ENCODE data around the gene ZDHHC7.

DNA sequence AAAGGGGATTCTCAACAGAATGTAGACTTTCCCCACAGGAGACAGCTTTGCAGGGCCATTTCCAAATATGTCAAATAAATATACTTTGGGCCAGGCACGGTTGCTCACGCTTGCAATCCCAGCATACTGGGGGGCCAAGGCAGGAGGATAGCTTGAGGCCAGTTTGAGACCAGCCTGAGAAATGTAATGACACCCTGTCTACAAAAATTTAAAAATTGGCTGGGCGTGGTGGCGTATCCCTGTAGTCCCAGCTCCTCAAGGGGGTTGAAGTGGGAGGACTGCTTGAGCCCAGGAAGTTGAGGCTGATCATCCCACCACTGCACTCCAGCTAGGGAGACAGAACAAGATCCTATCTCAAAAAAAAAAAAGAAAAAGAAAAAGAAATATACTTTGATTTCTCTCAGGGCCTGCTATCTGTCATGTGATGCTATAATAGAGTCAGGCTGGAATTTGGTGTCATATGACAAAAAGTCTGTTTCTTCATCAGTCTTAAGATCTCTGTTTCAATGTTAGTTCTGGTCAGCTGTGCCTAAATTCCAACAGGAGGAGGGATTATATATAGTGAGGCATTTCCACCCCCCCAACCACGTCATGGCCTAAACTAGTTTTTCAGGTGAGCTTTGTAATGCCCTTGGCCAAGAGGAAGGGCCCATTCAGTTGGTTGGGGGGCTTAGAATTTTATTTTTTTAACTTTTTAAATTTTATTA is 4.3 kb upstream of the ZDHHC7 start:
- no peak for TF ChIP-seq ZC3H10 (CRISPR knock-in tag; IDR thresholded peaks at IDR 0.05)
- TF ChIP-seq ESRRG (CRISPR knock-in tag; IDR thresholded peaks at IDR 0.05), result no peak
- TF ChIP-seq, protein P1, sequence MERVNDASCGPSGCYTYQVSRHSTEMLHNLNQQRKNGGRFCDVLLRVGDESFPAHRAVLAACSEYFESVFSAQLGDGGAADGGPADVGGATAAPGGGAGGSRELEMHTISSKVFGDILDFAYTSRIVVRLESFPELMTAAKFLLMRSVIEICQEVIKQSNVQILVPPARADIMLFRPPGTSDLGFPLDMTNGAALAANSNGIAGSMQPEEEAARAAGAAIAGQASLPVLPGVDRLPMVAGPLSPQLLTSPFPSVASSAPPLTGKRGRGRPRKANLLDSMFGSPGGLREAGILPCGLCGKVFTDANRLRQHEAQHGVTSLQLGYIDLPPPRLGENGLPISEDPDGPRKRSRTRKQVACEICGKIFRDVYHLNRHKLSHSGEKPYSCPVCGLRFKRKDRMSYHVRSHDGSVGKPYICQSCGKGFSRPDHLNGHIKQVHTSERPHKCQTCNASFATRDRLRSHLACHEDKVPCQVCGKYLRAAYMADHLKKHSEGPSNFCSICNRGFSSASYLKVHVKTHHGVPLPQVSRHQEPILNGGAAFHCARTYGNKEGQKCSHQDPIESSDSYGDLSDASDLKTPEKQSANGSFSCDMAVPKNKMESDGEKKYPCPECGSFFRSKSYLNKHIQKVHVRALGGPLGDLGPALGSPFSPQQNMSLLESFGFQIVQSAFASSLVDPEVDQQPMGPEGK (CRISPR knock-in tag; IDR thresholded peaks at IDR 0.05; ENCODE audit: borderline replicate concordance), result no peak
- no peak for TF ChIP-seq ZNF8 (CRISPR knock-in tag; IDR thresholded peaks at IDR 0.05)
- no peak for TF ChIP-seq OSR1 (CRISPR knock-in tag; IDR thresholded peaks at IDR 0.05)
- TF ChIP-seq SNAI2 (CRISPR knock-in tag; IDR thresholded peaks at IDR 0.05), result no peak
- no peak for TF ChIP-seq CSDC2 (CRISPR knock-in tag; IDR thresholded peaks at IDR 0.05)
- no peak for TF ChIP-seq BACH2 (CRISPR knock-in tag; IDR thresholded peaks at IDR 0.05; ENCODE audit: borderline replicate concordance)
- TF ChIP-seq ZFP30 (CRISPR knock-in tag; IDR thresholded peaks at IDR 0.05), result no peak
- TF ChIP-seq ZFP3 (CRISPR knock-in tag; IDR thresholded peaks at IDR 0.05), result no peak
- TF ChIP-seq, protein P2, sequence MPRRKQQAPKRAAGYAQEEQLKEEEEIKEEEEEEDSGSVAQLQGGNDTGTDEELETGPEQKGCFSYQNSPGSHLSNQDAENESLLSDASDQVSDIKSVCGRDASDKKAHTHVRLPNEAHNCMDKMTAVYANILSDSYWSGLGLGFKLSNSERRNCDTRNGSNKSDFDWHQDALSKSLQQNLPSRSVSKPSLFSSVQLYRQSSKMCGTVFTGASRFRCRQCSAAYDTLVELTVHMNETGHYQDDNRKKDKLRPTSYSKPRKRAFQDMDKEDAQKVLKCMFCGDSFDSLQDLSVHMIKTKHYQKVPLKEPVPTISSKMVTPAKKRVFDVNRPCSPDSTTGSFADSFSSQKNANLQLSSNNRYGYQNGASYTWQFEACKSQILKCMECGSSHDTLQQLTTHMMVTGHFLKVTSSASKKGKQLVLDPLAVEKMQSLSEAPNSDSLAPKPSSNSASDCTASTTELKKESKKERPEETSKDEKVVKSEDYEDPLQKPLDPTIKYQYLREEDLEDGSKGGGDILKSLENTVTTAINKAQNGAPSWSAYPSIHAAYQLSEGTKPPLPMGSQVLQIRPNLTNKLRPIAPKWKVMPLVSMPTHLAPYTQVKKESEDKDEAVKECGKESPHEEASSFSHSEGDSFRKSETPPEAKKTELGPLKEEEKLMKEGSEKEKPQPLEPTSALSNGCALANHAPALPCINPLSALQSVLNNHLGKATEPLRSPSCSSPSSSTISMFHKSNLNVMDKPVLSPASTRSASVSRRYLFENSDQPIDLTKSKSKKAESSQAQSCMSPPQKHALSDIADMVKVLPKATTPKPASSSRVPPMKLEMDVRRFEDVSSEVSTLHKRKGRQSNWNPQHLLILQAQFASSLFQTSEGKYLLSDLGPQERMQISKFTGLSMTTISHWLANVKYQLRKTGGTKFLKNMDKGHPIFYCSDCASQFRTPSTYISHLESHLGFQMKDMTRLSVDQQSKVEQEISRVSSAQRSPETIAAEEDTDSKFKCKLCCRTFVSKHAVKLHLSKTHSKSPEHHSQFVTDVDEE (CRISPR knock-in tag; IDR thresholded peaks at IDR 0.05), result no peak
- TF ChIP-seq ZNF565 (CRISPR knock-in tag; conservative IDR thresholded peaks at IDR 0.05; ENCODE audit: low read depth), result no peak
- TF ChIP-seq ISL1 (CRISPR knock-in tag; IDR thresholded peaks at IDR 0.05), result no peak
- TF ChIP-seq ZNF70 (CRISPR knock-in tag; IDR thresholded peaks at IDR 0.05), result no peak
